HG03060 (cell line): Measurements from ENCODE around the gene ZNFX1.

Experiments used
- ATAC-seq: cut with Tn5 transposase; IDR thresholded peaks from one replicate; pipeline ENCODE4 v1.9.1; 2021; ENCODE audit warnings: low read depth, moderate number of reproducible peaks; ENCODE audit not compliant: unreplicated experiment

Gene ZNFX1

DNA sequence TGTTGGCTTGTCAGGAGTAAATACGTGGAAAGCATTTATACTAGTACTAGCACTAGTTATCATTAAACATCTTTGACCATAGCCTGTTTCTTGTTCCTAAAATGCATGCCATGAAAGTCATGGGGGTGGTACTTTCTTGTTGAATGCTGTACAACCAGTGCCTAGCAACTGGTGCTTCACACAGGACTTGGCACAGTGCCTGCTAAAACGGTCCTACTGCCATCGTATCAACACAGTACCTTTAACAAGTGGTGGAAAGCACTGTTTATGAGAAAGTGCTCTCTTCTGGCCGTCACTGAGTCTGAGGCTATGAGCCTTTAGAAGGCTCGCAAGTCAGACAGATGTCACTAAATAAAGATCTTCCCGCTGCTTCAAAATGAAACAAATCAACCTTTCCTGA, 21.6 kb downstream of the ZNFX1 start:
- ATAC-seq = no peak

- ATAC-seq = no peak
Observed at GRCh38 chr20:49252556-49253350, 25.1 kb downstream of the ZNFX1 start.

- ATAC-seq = no peak
Observed at GRCh38 chr20:49248879-49249665, 28.8 kb downstream of the ZNFX1 start.

DNA sequence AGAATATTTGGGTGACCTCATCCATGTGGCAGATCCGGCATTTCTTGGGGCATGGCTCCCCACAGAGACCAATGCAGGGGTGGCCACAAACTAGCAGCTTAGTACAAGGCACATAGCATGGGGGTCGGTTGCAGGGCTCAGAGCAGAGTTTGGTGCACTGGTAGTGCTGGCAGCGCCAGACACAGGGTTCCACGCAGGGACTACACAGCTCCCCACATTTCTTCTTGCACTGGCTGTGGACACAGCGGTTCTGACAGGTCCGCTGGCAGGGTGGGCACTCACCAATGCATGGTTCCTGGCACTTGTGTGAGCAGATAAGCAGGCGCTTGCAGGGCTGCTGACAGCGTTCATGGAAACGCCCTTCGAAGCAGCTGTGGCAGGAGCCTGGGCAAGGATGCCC, 29.6 kb downstream of the ZNFX1 start:
- no peak for ATAC-seq

- no peak for ATAC-seq
Observed at GRCh38 chr20:49247792-49248191, 30.1 kb downstream of the ZNFX1 start.

- ATAC-seq = no peak
Observed at GRCh38 chr20:49247169-49247723, 30.6 kb downstream of the ZNFX1 start.

DNA sequence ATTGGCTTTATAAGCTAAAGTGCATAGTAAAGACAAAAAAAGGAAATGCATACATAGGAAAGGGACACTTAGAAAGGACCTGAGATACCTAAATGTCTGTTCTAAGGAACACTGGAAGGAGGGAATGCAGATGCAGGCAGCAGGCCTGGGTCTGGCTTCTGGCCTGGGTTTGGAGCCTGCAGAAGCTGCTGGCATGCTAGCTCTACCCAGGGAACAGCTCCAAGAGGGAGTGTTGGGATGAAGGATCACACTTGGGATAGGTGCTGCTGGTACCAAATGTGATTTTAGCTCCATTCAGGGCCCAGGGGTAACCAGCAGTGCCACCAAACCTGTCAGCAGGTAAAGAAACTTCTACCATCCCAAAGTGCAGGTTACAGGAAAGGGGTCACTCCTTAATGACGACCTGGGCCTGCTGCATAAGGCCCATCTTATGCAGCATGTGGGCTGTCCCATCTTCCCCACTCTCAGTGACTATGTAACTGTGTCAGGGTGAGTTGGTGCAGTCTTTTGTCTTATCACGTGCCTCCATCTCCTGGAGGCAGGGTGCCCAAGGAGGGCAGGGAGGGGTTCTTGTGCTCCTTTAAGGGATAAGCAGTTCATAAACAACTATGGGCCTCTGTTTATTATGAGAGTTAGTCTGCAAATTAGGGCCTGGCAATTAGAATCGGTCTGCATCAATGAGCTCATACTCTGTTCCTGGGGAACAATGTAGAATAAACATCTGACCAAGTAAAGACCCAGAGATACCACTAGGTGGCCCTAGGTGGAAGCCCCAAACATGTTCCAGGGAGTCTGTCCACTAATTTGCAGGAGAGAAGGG, 31.7 kb downstream of the ZNFX1 start:
- ATAC-seq = no peak

DNA sequence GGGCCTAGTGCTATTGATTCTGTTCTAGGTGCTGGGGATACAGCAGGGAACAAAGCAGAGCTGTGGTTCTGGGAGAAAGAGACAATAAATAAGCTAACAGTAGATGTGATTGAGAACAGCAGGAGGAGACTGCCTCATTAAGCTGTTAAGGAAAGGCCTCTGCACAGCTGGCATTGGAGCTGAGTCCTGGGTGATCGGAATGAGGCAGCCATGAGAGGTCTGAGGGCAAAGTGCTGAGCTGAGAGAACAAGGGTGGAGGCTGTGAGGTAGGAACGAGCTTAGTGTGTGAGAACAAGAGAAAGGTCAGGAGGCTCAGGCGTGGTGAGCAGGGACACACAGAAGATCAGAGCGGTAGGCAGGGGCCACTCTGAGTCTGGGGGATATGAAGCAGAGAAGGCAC, 40.3 kb downstream of the ZNFX1 start:
- ATAC-seq = no peak

- ATAC-seq = no peak
Observed at GRCh38 chr20:49236301-49236700, 41.6 kb downstream of the ZNFX1 start.

DNA sequence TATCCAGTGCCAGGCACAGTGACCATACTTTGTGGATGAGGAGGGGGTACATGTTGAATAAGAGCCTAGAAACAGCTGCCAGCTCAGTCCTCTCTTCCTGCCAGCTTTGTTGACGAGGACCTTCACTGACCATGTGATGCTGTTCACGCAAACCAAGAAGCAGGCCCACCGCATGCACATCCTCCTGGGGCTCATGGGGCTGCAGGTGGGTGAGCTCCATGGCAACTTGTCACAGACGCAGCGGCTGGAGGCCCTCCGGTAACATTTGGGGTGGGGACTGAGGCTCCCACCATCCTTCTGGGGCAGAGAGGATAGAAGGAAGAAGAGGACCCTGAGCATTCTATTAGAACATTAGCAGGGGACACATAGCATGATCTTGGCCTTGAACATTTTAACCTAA, 43.0 kb downstream of the ZNFX1 start:
- no peak for ATAC-seq

GRCh38 chr20:49233226-49233625, 44.6 kb downstream of the ZNFX1 start:
- no peak for ATAC-seq

DNA sequence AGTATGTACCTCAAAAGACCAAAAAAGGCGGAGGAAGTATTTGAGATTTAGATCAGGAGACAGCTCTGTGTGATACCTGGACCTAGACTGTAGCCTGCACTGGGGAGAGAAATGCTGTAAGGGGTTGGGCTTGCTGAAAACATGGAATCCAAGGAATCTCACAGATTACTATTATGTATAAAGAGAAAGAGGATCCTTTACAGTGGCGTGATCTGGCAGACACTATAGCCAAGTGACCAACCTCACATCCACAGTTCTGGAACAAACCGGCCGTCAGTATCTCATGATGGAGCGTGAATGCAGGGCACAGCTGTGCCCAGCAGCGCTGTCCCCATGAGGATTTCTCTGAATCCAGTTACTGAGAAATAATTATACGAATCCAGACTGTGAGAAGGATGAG, 46.4 kb downstream of the ZNFX1 start:
- no peak for ATAC-seq

DNA sequence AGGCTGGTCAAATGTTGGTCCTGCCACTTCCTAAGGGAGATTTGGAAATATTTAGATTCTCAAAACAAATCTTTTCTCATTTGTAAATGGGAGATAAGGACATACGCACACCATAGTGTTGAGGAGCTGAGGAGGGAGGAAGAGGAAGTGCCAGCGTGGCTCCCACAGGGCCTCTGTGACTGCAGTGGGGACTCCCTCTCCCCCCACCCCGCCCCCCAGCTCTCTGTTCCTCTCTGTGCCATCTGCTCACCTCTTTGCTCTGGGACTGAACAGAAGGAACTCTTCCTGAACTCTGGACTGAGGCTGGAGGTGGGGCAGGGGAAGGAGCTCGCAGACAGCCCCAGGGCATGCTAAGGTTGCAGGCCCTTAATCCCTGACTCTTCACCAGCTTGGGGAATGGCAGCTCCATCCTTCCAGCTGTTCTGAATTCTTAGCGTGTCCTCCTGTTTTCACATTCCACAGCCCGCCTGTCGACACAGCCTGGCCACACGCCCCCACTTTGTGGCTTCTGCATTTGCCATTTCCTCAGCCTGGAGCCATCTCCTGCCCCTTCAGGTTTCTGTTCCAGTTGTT, 47.2 kb downstream of the ZNFX1 start:
- ATAC-seq = no peak

DNA sequence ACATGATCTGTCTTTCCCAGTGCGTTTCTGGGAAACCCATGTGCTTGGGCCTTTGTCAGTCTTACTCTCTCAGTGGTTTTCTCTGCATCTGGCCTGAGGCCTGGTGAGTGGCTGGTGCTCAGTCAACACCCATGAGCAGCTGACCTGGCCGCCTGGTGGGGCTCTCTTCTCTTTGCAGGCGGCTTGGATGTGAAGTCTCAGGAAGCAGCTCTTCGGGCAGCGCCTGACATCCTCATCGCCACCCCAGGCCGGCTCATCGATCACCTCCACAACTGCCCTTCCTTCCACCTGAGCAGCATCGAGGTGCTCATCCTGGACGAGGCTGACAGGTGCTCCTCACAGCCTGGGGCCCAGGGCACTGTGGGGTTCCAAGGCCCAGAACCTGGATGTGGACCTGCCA, 47.8 kb downstream of the ZNFX1 start:
- ATAC-seq = no peak

- ATAC-seq = no peak
Observed at GRCh38 chr20:49229381-49229780, 48.5 kb downstream of the ZNFX1 start.

GRCh38 chr20:49228676-49229075, 49.2 kb downstream of the ZNFX1 start:
- ATAC-seq = no peak

GRCh38 chr20:49225896-49226295, 52.0 kb downstream of the ZNFX1 start:
- no peak for ATAC-seq

- ATAC-seq = no peak
Observed at GRCh38 chr20:49219924-49220831, 57.7 kb downstream of the ZNFX1 start.

GRCh38 chr20:49219091-49219923, 58.5 kb downstream of the ZNFX1 start, which contains the start of gene DDX27:
DDX27 (plus strand) TSS chr20:49219416; CDS start chr20:49219449, 33 bp downstream.
- peak; percentile 61 for ATAC-seq
